GM23338 (cell line): ENCODE measurements around the gene ULK4. TPM values are rescaled to one million over a fixed set of nuclear protein-coding genes. Genes with fewer than 3 reads are reported as not detected.

Experiments used
- ATAC-seq: fragments of 200-7000 bp; cut with Tn5 transposase; 3 replicates; pipeline ENCODE4 v1.9.1; 2020
- DNase-seq: peaks from one replicate; pipeline ENCODE4 v3.0.0-alpha.2; 2015; ENCODE audit warnings: low spot score
- H2AFZ ChIP-seq: fragments of 200-600 bp; sonication (generic); 2 replicates; pipeline ENCODE4 v1.8.0; 2016; ENCODE audit warnings: antibody characterized with exemption, mild to moderate bottlenecking, moderate library complexity
- H3F3A ChIP-seq: fragments of 200-600 bp; sonication (generic); replicated peaks from 2 replicates; pipeline ENCODE4 v1.8.0; 2017; ENCODE audit warnings: antibody characterized with exemption, mixed run types, low read depth
- H3K27ac ChIP-seq: fragments of 200-600 bp; sonication (generic); 2 replicates; pipeline ENCODE4 v1.6.1; 2016; ENCODE audit warnings: low read depth
- H3K27me3 ChIP-seq: fragments of 200-600 bp; sonication (generic); 2 replicates; pipeline ENCODE4 v1.8.0; 2016; ENCODE audit warnings: mild to moderate bottlenecking, mixed run types, moderate library complexity; ENCODE audit not compliant: insufficient read depth
- H3K36me3 ChIP-seq: fragments of 200-600 bp; sonication (generic); 2 replicates; pipeline ENCODE4 v1.8.0; 2016; ENCODE audit warnings: mild to moderate bottlenecking; ENCODE audit not compliant: insufficient read depth
- H3K4me1 ChIP-seq: fragments of 200-600 bp; sonication (generic); 2 replicates; pipeline ENCODE4 v1.8.0; 2016; ENCODE audit warnings: mild to moderate bottlenecking, moderate library complexity; ENCODE audit not compliant: insufficient read depth
- H3K4me2 ChIP-seq: fragments of 200-600 bp; sonication (generic); 2 replicates; pipeline ENCODE4 v1.7.1; 2017; ENCODE audit warnings: mixed run types
- H3K4me3 ChIP-seq: fragments of 200-600 bp; sonication (generic); 2 replicates; pipeline ENCODE4 v1.6.1; 2016; ENCODE audit warnings: mixed run types
- H3K79me2 ChIP-seq: fragments of 200-600 bp; sonication (generic); replicated peaks from 2 replicates; pipeline ENCODE4 v1.8.0; 2017; ENCODE audit warnings: mild to moderate bottlenecking; ENCODE audit not compliant: insufficient read depth
- H3K9me2 ChIP-seq: fragments of 200-600 bp; sonication (generic); 2 replicates; pipeline ENCODE4 v1.8.0; 2017; ENCODE audit not compliant: insufficient read depth
- H4K20me1 ChIP-seq: fragments of 200-600 bp; sonication (generic); replicated peaks from 2 replicates; pipeline ENCODE4 v1.8.0; 2017; ENCODE audit warnings: mild to moderate bottlenecking; ENCODE audit not compliant: insufficient read depth
- H3K27ac Mint-ChIP-seq: 2 replicates; pipeline ENCODE4 v1.8.0; 2020; ENCODE audit warnings: inconsistent platforms, mild to moderate bottlenecking, moderate library complexity, mixed read lengths
- H3K27me3 Mint-ChIP-seq: 3 replicates; pipeline ENCODE4 v1.8.0; 2022; ENCODE audit warnings: low read depth, mild to moderate bottlenecking, moderate library complexity, mixed read lengths, inconsistent platforms; ENCODE audit not compliant: insufficient read depth, poor library complexity
- H3K36me3 Mint-ChIP-seq: 3 replicates; pipeline ENCODE4 v1.8.0; 2021; ENCODE audit warnings: low read depth, mild to moderate bottlenecking, inconsistent platforms, moderate library complexity, mixed read lengths
- H3K4me1 Mint-ChIP-seq: 3 replicates; pipeline ENCODE4 v1.8.0; 2020; ENCODE audit warnings: mild to moderate bottlenecking, inconsistent platforms, mixed read lengths
- H3K4me3 Mint-ChIP-seq: 3 replicates; pipeline ENCODE4 v1.8.0; 2021; ENCODE audit warnings: moderate library complexity, mild to moderate bottlenecking, inconsistent platforms, mixed read lengths
- H3K9me3 Mint-ChIP-seq: 3 replicates; pipeline ENCODE4 v1.8.0; 2020; ENCODE audit warnings: moderate library complexity, mild to moderate bottlenecking, inconsistent platforms, mixed read lengths
- CTCF ChIP-seq, 2 experiments: fragments of 200-600 bp in 1 of 2; sonication (generic) in 1 of 2; conservative IDR thresholded peaks; 2 replicates each; pipeline versions ENCODE4 v1.5.1 to v1.6.1; 2016 to 2017; ENCODE audit warnings: antibody characterized with exemption in 2 of 2, low read depth in 2 of 2, mild to moderate bottlenecking in 2 of 2, moderate library complexity in 1 of 2
- ETS1 ChIP-seq: IDR thresholded peaks from 2 replicates; pipeline ENCODE4 v1.6.1; 2016; ENCODE audit warnings: antibody characterized with exemption
- EZH2phosphoT487 ChIP-seq: fragments of 200-600 bp; sonication (generic); IDR thresholded peaks from one replicate; pipeline ENCODE4 v1.8.1; 2018; ENCODE audit warnings: antibody characterized with exemption; ENCODE audit not compliant: unreplicated experiment
- JUNB ChIP-seq: IDR thresholded peaks from one replicate; pipeline ENCODE4 v1.6.1; 2016; ENCODE audit warnings: antibody characterized with exemption; ENCODE audit not compliant: unreplicated experiment
- POLR2AphosphoS5 ChIP-seq: IDR thresholded peaks from 2 replicates; pipeline ENCODE4 v1.6.1; 2016; ENCODE audit warnings: antibody characterized with exemption, low read depth
- REST ChIP-seq: IDR thresholded peaks from one replicate; pipeline ENCODE4 v1.6.1; 2018; ENCODE audit warnings: antibody characterized with exemption; ENCODE audit not compliant: unreplicated experiment
- STAT1 ChIP-seq: IDR thresholded peaks from one replicate; pipeline ENCODE4 v1.6.1; 2016; ENCODE audit warnings: antibody characterized with exemption; ENCODE audit not compliant: unreplicated experiment
- ZNF114 ChIP-seq: fragments of 250-450 bp; sonication (Bioruptor Pico); IDR thresholded peaks from 2 replicates; pipeline ENCODE4 v1.5.0; 2020; ENCODE audit warnings: mild to moderate bottlenecking, moderate library complexity
- ZNF331 ChIP-seq: fragments of 250-450 bp; sonication (Bioruptor Pico); IDR thresholded peaks from 2 replicates; pipeline ENCODE4 v1.5.0; 2020; ENCODE audit warnings: low read depth, mild to moderate bottlenecking, moderate library complexity
- ZNF462 ChIP-seq: fragments of 250-450 bp; sonication (Bioruptor Pico); IDR thresholded peaks from 2 replicates; pipeline ENCODE4 v1.5.0; 2020; ENCODE audit warnings: mild to moderate bottlenecking, moderate library complexity
- polyA plus RNA-seq: library from polyadenylated mRNA; unstranded; fragments of >200 nt; fragmentation: Nextera tagmentation; extraction: Ambion mirVana; gene quantifications from 2 replicates; pipeline ENCODE4 v1.2.1, GENCODE V29; 2016
- total RNA-seq: library from RNA; depleted of rRNA; stranded (reverse); fragments of >200 nt; shearing (Covaris generic); gene quantifications from 2 replicates; pipeline ENCODE4 v1.2.3, GENCODE V29; 2014

Gene ULK4
- total and polyA plus RNA-seq, 2 experiments from 2014 or later = 20.8 to 41.4 TPM

GRCh38 chr3:41405466-41405865 is 556.4 kb downstream of the ULK4 start:
- TF ChIP-seq STAT1 (no peak), ZNF331 (no peak), JUNB (no peak), ETS1 (no peak), CTCF (conservative IDR thresholded peaks at IDR 0.05; ENCODE audit: low read depth in 2 of 2) (no peak)
- H3K27ac ChIP-seq = no peak overlapping the region
- H2AFZ ChIP-seq = no peak overlapping the region
- H3K27me3 ChIP-seq = no peaks in the 10 kb centered on the region
- Mint-ChIP-seq H3K27ac (no peak overlapping the region), H3K36me3 (no peaks in the 10 kb centered on the region), H3K9me3 (no peaks in the 10 kb centered on the region), H3K27me3 (peaks cover 2% of the 10 kb centered on the region), H3K4me1 (peaks cover 3% of the 10 kb centered on the region; the same call in 1 of the 3 replicates), H3K4me3 (no peak overlapping the region)
- H3K4me2 ChIP-seq = no peak overlapping the region
- no peaks in the 10 kb centered on the region for H4K20me1 ChIP-seq
- peaks cover 6% of the 10 kb centered on the region; the same call in 1 of the 2 replicates for H3K4me1 ChIP-seq
- no peak overlapping the region for H3K4me3 ChIP-seq
- ATAC-seq = no peak
- no peaks in the 10 kb centered on the region for H3K36me3 ChIP-seq
- no peak for DNase-seq
- H3K79me2 ChIP-seq = no peaks in the 10 kb centered on the region
- no peaks in the 10 kb centered on the region for H3K9me2 ChIP-seq
- H3F3A ChIP-seq = no peaks in the 10 kb centered on the region

GRCh38 chr3:41404582-41404981 is 557.3 kb downstream of the ULK4 start:
- Histone ChIP-seq H3K27ac (no peak overlapping the region), H3K4me3 (no peak overlapping the region), H3K9me2 (no peaks in the 10 kb centered on the region), H2AFZ (no peak overlapping the region), H3K36me3 (no peaks in the 10 kb centered on the region), H3K4me2 (no peak overlapping the region), H3F3A (no peaks in the 10 kb centered on the region), H3K79me2 (no peaks in the 10 kb centered on the region), H4K20me1 (no peaks in the 10 kb centered on the region), H3K27me3 (no peaks in the 10 kb centered on the region), H3K4me1 (peaks cover 6% of the 10 kb centered on the region; the same call in 1 of the 2 replicates)
- Mint-ChIP-seq H3K4me1 (peaks cover 3% of the 10 kb centered on the region; the same call in 1 of the 3 replicates), H3K27me3 (peaks cover 2% of the 10 kb centered on the region), H3K4me3 (no peak overlapping the region), H3K36me3 (no peaks in the 10 kb centered on the region), H3K9me3 (no peaks in the 10 kb centered on the region), H3K27ac (no peak overlapping the region)
- no peak for ATAC-seq
- no peak for DNase-seq
- no peak for TF ChIP-seq EZH2phosphoT487
- TF ChIP-seq POLR2AphosphoS5 = no peak
- no peak for TF ChIP-seq JUNB
- no peak for TF ChIP-seq ZNF462 (CRISPR knock-in tag)
- TF ChIP-seq ZNF331 = no peak
- no peak for TF ChIP-seq ZNF114 (CRISPR knock-in tag)
- no peak for TF ChIP-seq REST
